Measurements from ENCODE around the gene NTN1. TPM values are rescaled to one million over a fixed set of nuclear protein-coding genes. Genes with fewer than 3 reads are reported as not detected.

NTN1 gene
- total RNA-seq, 4 donors from 2014 or later: 3.6 to 20.6 (median 7.2) TPM

DNA sequence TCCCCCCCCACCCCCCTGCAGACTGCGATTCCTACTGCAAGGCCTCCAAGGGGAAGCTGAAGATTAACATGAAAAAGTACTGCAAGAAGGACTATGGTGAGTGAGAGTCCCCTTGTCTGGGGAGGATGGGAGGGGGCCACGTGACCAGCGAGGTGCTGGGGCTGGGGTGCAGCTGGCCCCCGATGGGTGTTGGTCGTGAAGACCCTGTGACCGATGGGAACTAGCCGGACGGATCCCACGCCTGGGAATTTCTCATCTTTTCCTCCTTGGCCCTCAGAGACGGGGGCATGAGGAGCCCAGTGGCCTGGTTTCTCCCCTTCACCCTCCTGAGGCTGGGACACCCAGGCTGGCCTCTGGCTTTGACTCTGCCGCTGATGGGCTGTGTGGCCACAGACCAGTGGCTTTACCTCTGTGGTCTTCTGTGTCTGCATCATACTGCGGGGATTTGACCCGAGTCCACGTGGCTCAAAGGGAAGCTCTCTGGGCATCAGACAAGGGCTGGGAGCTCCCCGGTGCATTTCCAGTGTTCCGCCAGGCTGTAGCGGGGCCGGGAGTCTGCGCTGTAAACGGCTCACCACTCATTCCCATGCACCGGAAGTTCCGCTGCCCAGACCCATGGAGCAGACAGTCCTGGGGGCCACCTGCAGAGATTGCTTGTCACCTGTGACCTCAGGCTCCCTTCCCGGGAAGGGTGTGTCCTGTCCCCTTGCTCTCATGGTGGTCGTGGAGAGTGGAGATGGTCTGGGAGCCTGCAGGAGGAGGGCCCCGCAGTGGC is 200.0 kb downstream of the NTN1 start:
- 85 to 93% methylated on average over 4 to 25 of the region's 25 CpGs for WGBS, 2 donors (ENCODE audit: low coverage in 1 of 2)

DNA sequence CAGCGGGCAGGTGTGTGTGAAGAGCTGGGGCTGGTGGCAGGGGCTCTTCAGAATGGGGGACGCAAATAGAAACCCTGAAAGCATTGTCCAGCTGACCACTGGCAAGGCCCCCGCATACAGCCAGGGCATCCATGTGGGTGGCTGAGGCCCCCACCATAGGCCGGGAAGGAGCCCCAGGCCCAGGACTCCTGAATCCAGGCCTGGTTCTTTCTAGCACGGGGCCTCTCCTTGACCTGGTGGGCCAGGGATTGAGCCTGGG is 200.5 kb downstream of the NTN1 start:
- Histone ChIP-seq H3K4me3 (no peak overlapping the region), H3K4me1 (peaks cover 3 to 12% (median 7%) of the 10 kb centered on the region in 4 donors), H3K36me3 (no peaks in the 10 kb centered on the region), H3K9me3 (no peaks in the 10 kb centered on the region), H3K27ac (no peak overlapping the region), H3K27me3 (no peaks in the 10 kb centered on the region)
- TF ChIP-seq POLR2AphosphoS5 (IDR thresholded peaks at IDR 0.05) (no peak), EP300 (IDR thresholded peaks at IDR 0.05; ENCODE audit: low read depth) (no peak)
- TF ChIP-seq, protein P1, sequence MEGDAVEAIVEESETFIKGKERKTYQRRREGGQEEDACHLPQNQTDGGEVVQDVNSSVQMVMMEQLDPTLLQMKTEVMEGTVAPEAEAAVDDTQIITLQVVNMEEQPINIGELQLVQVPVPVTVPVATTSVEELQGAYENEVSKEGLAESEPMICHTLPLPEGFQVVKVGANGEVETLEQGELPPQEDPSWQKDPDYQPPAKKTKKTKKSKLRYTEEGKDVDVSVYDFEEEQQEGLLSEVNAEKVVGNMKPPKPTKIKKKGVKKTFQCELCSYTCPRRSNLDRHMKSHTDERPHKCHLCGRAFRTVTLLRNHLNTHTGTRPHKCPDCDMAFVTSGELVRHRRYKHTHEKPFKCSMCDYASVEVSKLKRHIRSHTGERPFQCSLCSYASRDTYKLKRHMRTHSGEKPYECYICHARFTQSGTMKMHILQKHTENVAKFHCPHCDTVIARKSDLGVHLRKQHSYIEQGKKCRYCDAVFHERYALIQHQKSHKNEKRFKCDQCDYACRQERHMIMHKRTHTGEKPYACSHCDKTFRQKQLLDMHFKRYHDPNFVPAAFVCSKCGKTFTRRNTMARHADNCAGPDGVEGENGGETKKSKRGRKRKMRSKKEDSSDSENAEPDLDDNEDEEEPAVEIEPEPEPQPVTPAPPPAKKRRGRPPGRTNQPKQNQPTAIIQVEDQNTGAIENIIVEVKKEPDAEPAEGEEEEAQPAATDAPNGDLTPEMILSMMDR (IDR thresholded peaks at IDR 0.05): no peak
- WGBS, 2 donors (ENCODE audit: low coverage in 1 of 2): 96% methylated on average over 3 of the region's 5 CpGs; no CpG with 5 or more reads in 1 of the 2 donors
- DNase-seq: no peak
- in situ Hi-C loops (cut with MboI; ENCODE audit: low pct_ligation_motif_present in 1 of 4, low pct_unique_long_range_greater_than_20kb in 1 of 4, low sequenced_read_pairs in 3 of 4): no loop called here
- intact Hi-C loops (cut with DNase I; ENCODE audit: low total_unique reads): no loop called here

More for the DNA sequence above, 200.0 kb downstream of the NTN1 start:
- peaks cover 3 to 13% (median 7%) of the 10 kb centered on the region in 4 donors for H3K4me1 ChIP-seq
- DNase-seq: no peak
- no peaks in the 10 kb centered on the region for H3K9me3 ChIP-seq
- TF ChIP-seq, protein P1 (IDR thresholded peaks at IDR 0.05): no peak
- TF ChIP-seq POLR2AphosphoS5 (IDR thresholded peaks at IDR 0.05) (no peak), EP300 (IDR thresholded peaks at IDR 0.05; ENCODE audit: low read depth) (no peak), POLR2A (IDR thresholded peaks at IDR 0.05) (no peak)
- H3K27me3 ChIP-seq: no peaks in the 10 kb centered on the region
- in situ Hi-C loops (cut with MboI; ENCODE audit: low pct_ligation_motif_present in 1 of 4, low pct_unique_long_range_greater_than_20kb in 1 of 4, low sequenced_read_pairs in 3 of 4): no loop called here
- H3K27ac ChIP-seq: no peak overlapping the region
- H3K36me3 ChIP-seq: no peaks in the 10 kb centered on the region
- no peak overlapping the region for H3K4me3 ChIP-seq
- intact Hi-C loops (cut with DNase I; ENCODE audit: low total_unique reads): no loop called here

DNA sequence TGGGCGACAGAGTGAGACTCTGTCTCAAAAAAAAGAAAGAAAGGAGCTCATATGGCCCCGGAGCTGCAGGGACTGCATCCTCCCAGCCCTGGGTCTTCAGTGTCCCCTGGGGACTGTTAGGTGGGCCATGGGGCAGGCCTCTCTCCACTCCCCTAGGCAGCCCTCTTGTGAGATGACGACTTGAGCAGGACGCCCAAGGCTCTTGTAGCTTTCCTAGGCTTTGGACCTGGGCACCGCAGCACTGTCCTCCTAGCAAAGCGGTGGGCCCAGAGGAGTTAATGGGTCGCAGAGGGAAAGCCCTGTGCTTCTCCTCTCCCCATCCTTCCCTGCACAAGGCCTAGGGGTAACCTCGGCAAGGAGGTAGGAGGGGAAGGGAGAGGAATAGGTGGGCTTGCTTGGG is 202.2 kb downstream of the NTN1 start:
- intact Hi-C loops (cut with DNase I; ENCODE audit: low total_unique reads) (no loop called here), in situ Hi-C loops (cut with MboI; ENCODE audit: low pct_ligation_motif_present in 1 of 4, low pct_unique_long_range_greater_than_20kb in 1 of 4, low sequenced_read_pairs in 3 of 4) (no loop called here)
- 77 to 81% methylated on average over 7 of the region's 8 CpGs for WGBS, 2 donors (ENCODE audit: low coverage in 1 of 2)
- TF ChIP-seq POLR2A (IDR thresholded peaks at IDR 0.05) (no peak), EP300 (IDR thresholded peaks at IDR 0.05; ENCODE audit: low read depth) (no peak), POLR2AphosphoS5 (IDR thresholded peaks at IDR 0.05) (no peak)
- TF ChIP-seq, protein P1 (IDR thresholded peaks at IDR 0.05): no peak
- H3K36me3 ChIP-seq: no peaks in the 10 kb centered on the region
- H3K4me1 ChIP-seq: peaks cover 0 to 6% (median 2%) of the 10 kb centered on the region in 4 donors
- no peak overlapping the region for H3K4me3 ChIP-seq
- no peaks in the 10 kb centered on the region for H3K9me3 ChIP-seq
- H3K27ac ChIP-seq: no peak overlapping the region
- no peaks in the 10 kb centered on the region for H3K27me3 ChIP-seq
- DNase-seq: no peak

DNA sequence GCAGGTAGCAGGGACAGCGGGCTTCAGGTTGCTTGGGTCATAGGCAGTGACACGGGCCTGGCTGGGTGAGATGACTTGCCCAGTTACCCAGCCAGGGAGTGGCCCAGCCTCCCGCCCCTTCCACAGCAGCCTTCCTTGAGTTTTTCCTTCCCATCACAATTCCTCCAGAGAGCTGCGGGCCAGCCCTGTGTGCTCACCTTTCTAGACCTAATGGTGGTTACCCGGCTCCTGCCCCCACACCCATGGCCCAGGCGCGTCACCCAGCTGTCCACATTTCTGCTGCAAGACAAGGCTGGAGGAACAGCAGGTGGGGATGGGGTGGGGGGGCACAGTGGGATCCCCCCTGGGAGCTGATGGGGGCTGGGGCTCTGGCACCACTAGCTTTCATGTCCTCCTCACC is 203.2 kb downstream of the NTN1 start:
- in situ Hi-C loops (cut with MboI; ENCODE audit: low pct_ligation_motif_present in 1 of 4, low pct_unique_long_range_greater_than_20kb in 1 of 4, low sequenced_read_pairs in 3 of 4): no loop called here
- 96% methylated on average over 7 of the region's 7 CpGs; no CpG with 5 or more reads in 1 of the 2 donors for WGBS, 2 donors (ENCODE audit: low coverage in 1 of 2)

More for the DNA sequence above, 203.2 kb downstream of the NTN1 start:
- Histone ChIP-seq H3K36me3 (no peaks in the 10 kb centered on the region), H3K4me1 (peaks cover 0 to 6% (median 2%) of the 10 kb centered on the region in 4 donors), H3K9me3 (no peaks in the 10 kb centered on the region), H3K27me3 (no peaks in the 10 kb centered on the region), H3K27ac (no peak overlapping the region), H3K4me3 (no peak overlapping the region)
- intact Hi-C loops (cut with DNase I; ENCODE audit: low total_unique reads): no loop called here
- no peak for DNase-seq
- TF ChIP-seq EP300 (IDR thresholded peaks at IDR 0.05; ENCODE audit: low read depth): no peak
- TF ChIP-seq POLR2A (IDR thresholded peaks at IDR 0.05): no peak
- TF ChIP-seq, protein P1 (IDR thresholded peaks at IDR 0.05): no peak
- TF ChIP-seq POLR2AphosphoS5 (IDR thresholded peaks at IDR 0.05): no peak
